Choroid plexus epithelial cell (primary cell): ENCODE measurements around the gene ABCB11.

Experiments
- DNase-seq: peaks from one replicate; pipeline ENCODE4 v3.0.0-alpha.2; 2010; ENCODE audit warnings: low read depth
- H3K4me3 ChIP-seq: 2 replicates; pipeline ENCODE4 v1.5.1; 2011; ENCODE audit warnings: low read depth, mild to moderate bottlenecking, control low read depth, low read length, moderate library complexity
- CTCF ChIP-seq: conservative IDR thresholded peaks from 2 replicates; pipeline ENCODE4 v1.5.1; 2011; ENCODE audit warnings: low read depth, mild to moderate bottlenecking, control low read depth, inconsistent platforms, low read length, moderate library complexity

The ABCB11 gene

GRCh38 chr2:168907940-168908662 is 123.0 kb downstream of the ABCB11 start:
- peak; percentile 9 for TF ChIP-seq CTCF

GRCh38 chr2:168904358-168904757 is 126.8 kb downstream of the ABCB11 start:
- no peak for TF ChIP-seq CTCF
- DNase-seq: no peak
- no peak overlapping the region for H3K4me3 ChIP-seq

More at GRCh38 chr2:168907940-168908662, 123.0 kb downstream of the ABCB11 start:
- DNase-seq: peak; percentile 26
- no peak overlapping the region for H3K4me3 ChIP-seq

- TF ChIP-seq CTCF: no peak
- H3K4me3 ChIP-seq: no peak overlapping the region
- DNase-seq: no peak
Measured at GRCh38 chr2:168903888-168904287, 127.2 kb downstream of the ABCB11 start.

GRCh38 chr2:168901003-168901402 is 130.1 kb downstream of the ABCB11 start, which contains the start of gene G6PC2:
Gene G6PC2, plus strand, starts transcription at chr2:168901291. Its CDS starts 41 bp downstream, at chr2:168901332.
- H3K4me3 ChIP-seq: no peak within 1 kb of the TSS
- DNase-seq: no peak
- TF ChIP-seq CTCF: no peak

- no peak for DNase-seq
- TF ChIP-seq CTCF: no peak
- H3K4me3 ChIP-seq: no peak overlapping the region
Measured at GRCh38 chr2:168897449-168897848, 133.7 kb downstream of the ABCB11 start.

GRCh38 chr2:168896783-168897182 is 134.3 kb downstream of the ABCB11 start:
- H3K4me3 ChIP-seq: no peak overlapping the region
- DNase-seq: no peak
- no peak for TF ChIP-seq CTCF

- TF ChIP-seq CTCF: no peak
- DNase-seq: peak; percentile 30
- H3K4me3 ChIP-seq: no peak overlapping the region
Measured at GRCh38 chr2:168895771-168896170, 135.4 kb downstream of the ABCB11 start.
